Keratinocyte (primary cell): ENCODE results near the gene DDA1. TPM values are rescaled to one million over a fixed set of nuclear protein-coding genes. Genes with fewer than 3 reads are reported as not detected.

Experiments used
- DNase-seq: peaks from one replicate; pipeline ENCODE4 v3.0.0-alpha.2; 2011; ENCODE audit warnings: low read depth, missing footprints, low spot score
- FAIRE-seq: peaks from 2 replicates; lab custom pipeline; 2011; peaks lifted over from hg19 to GRCh38; lab: Jason Lieb, UNC
- H2AFZ ChIP-seq: 2 replicates; pipeline ENCODE4 v1.6.0; 2012; ENCODE audit warnings: low read length, control low read depth, inconsistent platforms; ENCODE audit not compliant: control insufficient read depth
- H3K27ac ChIP-seq: 2 replicates; pipeline ENCODE4 v1.5.1; 2011; ENCODE audit warnings: low read length; ENCODE audit not compliant: control insufficient read depth, insufficient read depth
- H3K27me3 ChIP-seq: 3 replicates; pipeline ENCODE4 v1.6.0; 2011; ENCODE audit warnings: low read length; ENCODE audit not compliant: control insufficient read depth, insufficient read depth; ENCODE audit errors: extremely low read depth
- H3K36me3 ChIP-seq, 2 experiments: 2 replicates in 1 of 2; 3 replicates in 1 of 2; pipeline ENCODE4 v1.5.1; 2011; ENCODE audit warnings: low read length in 2 of 2, mild to moderate bottlenecking in 1 of 2; ENCODE audit not compliant: control insufficient read depth in 2 of 2, insufficient read depth in 2 of 2; ENCODE audit errors: extremely low read depth in 1 of 2
- H3K4me1 ChIP-seq: 3 replicates; pipeline ENCODE4 v1.5.1; 2011; ENCODE audit warnings: low read length; ENCODE audit not compliant: control insufficient read depth, insufficient read depth; ENCODE audit errors: extremely low read depth
- H3K4me2 ChIP-seq: 3 replicates; pipeline ENCODE4 v1.6.0; 2011; ENCODE audit warnings: low read depth, low read length; ENCODE audit not compliant: control insufficient read depth, insufficient read depth; ENCODE audit errors: extremely low read depth
- H3K4me3 ChIP-seq, 3 experiments: fragments of 200-600 bp in 1 of 3; sonication (generic) in 1 of 3; 2 replicates in 2 of 3; 3 replicates in 1 of 3; pipeline ENCODE4 v1.5.1; 2011 to 2016; ENCODE audit warnings: low read length in 3 of 3, mild to moderate bottlenecking in 3 of 3, control low read depth in 2 of 3, inconsistent platforms in 1 of 3, low read depth in 1 of 3, mixed read lengths in 1 of 3, mixed run types in 1 of 3, moderate library complexity in 1 of 3; ENCODE audit not compliant: control insufficient read depth in 2 of 3, insufficient read depth in 2 of 3; ENCODE audit errors: extremely low read depth in 1 of 3
- H3K79me2 ChIP-seq: 2 replicates; pipeline ENCODE4 v1.6.0; 2012; ENCODE audit warnings: low read length; ENCODE audit not compliant: control insufficient read depth, insufficient read depth
- H3K9ac ChIP-seq: 3 replicates; pipeline ENCODE4 v1.6.0; 2011; ENCODE audit warnings: low read length; ENCODE audit not compliant: control insufficient read depth, insufficient read depth; ENCODE audit errors: extremely low read depth
- H3K9me1 ChIP-seq: 3 replicates; pipeline ENCODE4 v1.6.0; 2011; ENCODE audit warnings: low read length; ENCODE audit not compliant: control insufficient read depth, insufficient read depth; ENCODE audit errors: extremely low read depth
- H3K9me3 ChIP-seq: 2 replicates; pipeline ENCODE4 v1.5.1; 2012; ENCODE audit warnings: low read depth, low read length; ENCODE audit not compliant: control insufficient read depth
- H4K20me1 ChIP-seq: 3 replicates; pipeline ENCODE4 v1.6.0; 2011; ENCODE audit warnings: low read length; ENCODE audit not compliant: control insufficient read depth, insufficient read depth; ENCODE audit errors: extremely low read depth
- EZH2 ChIP-seq: IDR thresholded peaks from one replicate; pipeline ENCODE4 v1.6.1; 2012; ENCODE audit warnings: inconsistent platforms, mild to moderate bottlenecking, low read length, moderate library complexity
- dilution Hi-C: fragments of 300-500 bp; cut with MboI; formaldehyde crosslinking; loops from one replicate; pipeline ENCODE4 v1.7.0; 2020; ENCODE audit warnings: low sequenced_read_pairs; ENCODE audit not compliant: extremely low pct_ligation_motif_present
- polyA plus RNA-seq, 5 experiments: library from polyadenylated mRNA; depleted of rRNA in 3 of 5; stranded (reverse) in 3 of 5; stranded (forward) in 1 of 5; unstranded in 1 of 5; fragments of >200 nt; gene quantifications; 1 replicate in 1 of 5; 2 replicates in 3 of 5; 3 replicates in 1 of 5; pipeline versions ENCODE4 v1.2.1 to v1.2.3, GENCODE V29; 2011 to 2012; ENCODE audit warnings: missing spikeins in 2 of 5, low read depth in 1 of 5, low replicate concordance in 1 of 5
- TF ChIP-seq, protein P1 (sequence below), 3 experiments: IDR thresholded peaks in 1 of 3; conservative IDR thresholded peaks in 1 of 3; optimal IDR thresholded peaks in 1 of 3; 2 replicates in 2 of 3; 3 replicates in 1 of 3; pipeline versions ENCODE3 to v1.5.1; 2011; ENCODE audit warnings: low read length in 3 of 3, mild to moderate bottlenecking in 3 of 3, moderate library complexity in 2 of 3, control low read depth in 1 of 3, inconsistent platforms in 1 of 3; ENCODE audit not compliant: insufficient read depth in 2 of 3; ENCODE audit errors: extremely low read depth in 1 of 3

Gene DDA1
- polyA plus RNA-seq, 1 donor (not counting 4 experiments of a cell fraction or from before 2014, with no cell fraction given) = 59.4 TPM

DNA sequence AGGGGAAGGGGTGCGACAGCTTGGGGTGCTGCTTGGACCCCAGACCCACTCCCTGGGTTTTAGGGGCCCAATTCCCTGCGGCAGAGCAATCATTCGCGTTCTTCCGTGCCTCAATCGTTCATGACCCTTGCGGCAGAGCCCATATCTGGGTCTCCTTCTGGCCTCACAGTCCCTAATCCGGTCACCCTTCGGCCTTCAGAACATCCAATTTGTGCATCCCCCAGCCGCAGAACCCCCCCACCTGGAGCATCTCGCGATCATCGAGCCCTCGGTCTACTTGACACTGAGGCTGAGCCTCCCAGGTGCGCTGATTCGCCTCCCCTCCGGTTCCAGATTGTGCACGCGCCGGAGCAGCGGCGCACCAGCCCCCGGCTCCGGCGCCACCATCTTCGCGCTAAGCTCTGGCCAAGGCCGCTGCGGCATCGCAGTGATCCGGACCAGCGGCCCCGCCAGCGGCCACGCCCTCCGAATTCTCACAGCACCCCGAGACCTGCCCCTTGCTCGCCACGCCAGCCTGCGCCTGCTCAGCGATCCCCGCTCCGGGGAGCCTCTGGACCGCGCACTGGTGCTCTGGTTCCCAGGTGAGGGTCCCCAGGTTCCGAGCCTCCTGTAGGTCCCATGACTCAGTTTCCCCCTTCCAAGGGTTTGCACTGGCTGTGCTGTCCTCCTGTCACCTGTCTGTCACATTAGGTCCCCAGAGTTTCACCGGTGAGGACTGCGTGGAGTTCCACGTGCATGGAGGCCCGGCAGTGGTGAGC is 28.5 kb downstream of the DDA1 start:
- DNase-seq (no peak), FAIRE-seq (no peak)
- Histone ChIP-seq H2AFZ (peak overlapping the region; percentile 69), H3K9me3 (no peaks in the 10 kb centered on the region), H3K36me3 (peaks cover 0 to 9% of the 10 kb centered on the region in 2 experiments), H3K27me3 (no peaks in the 10 kb centered on the region), H4K20me1 (no peaks in the 10 kb centered on the region), H3K9ac (peak overlapping the region; percentile 92), H3K4me3 (peak overlapping the region; percentile 68 to 99 (median 80)), H3K27ac (peak overlapping the region; percentile 67), H3K4me2 (peak overlapping the region; percentile 98), H3K79me2 (peaks cover 5% of the 10 kb centered on the region), H3K4me1 (peaks cover 23% of the 10 kb centered on the region), H3K9me1 (no peaks in the 10 kb centered on the region)
- no peak for TF ChIP-seq EZH2
- TF ChIP-seq, protein P1, sequence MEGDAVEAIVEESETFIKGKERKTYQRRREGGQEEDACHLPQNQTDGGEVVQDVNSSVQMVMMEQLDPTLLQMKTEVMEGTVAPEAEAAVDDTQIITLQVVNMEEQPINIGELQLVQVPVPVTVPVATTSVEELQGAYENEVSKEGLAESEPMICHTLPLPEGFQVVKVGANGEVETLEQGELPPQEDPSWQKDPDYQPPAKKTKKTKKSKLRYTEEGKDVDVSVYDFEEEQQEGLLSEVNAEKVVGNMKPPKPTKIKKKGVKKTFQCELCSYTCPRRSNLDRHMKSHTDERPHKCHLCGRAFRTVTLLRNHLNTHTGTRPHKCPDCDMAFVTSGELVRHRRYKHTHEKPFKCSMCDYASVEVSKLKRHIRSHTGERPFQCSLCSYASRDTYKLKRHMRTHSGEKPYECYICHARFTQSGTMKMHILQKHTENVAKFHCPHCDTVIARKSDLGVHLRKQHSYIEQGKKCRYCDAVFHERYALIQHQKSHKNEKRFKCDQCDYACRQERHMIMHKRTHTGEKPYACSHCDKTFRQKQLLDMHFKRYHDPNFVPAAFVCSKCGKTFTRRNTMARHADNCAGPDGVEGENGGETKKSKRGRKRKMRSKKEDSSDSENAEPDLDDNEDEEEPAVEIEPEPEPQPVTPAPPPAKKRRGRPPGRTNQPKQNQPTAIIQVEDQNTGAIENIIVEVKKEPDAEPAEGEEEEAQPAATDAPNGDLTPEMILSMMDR (optimal IDR thresholded peaks at IDR 0.05 in 1 of 3, IDR thresholded peaks at IDR 0.05 in 1 of 3, conservative IDR thresholded peaks at IDR 0.05 in 1 of 3; ENCODE audit: extremely low read depth in 1 of 3, insufficient read depth in 2 of 3, low read length in 3 of 3) = no peak
- dilution Hi-C loops = no loop called here

DNA sequence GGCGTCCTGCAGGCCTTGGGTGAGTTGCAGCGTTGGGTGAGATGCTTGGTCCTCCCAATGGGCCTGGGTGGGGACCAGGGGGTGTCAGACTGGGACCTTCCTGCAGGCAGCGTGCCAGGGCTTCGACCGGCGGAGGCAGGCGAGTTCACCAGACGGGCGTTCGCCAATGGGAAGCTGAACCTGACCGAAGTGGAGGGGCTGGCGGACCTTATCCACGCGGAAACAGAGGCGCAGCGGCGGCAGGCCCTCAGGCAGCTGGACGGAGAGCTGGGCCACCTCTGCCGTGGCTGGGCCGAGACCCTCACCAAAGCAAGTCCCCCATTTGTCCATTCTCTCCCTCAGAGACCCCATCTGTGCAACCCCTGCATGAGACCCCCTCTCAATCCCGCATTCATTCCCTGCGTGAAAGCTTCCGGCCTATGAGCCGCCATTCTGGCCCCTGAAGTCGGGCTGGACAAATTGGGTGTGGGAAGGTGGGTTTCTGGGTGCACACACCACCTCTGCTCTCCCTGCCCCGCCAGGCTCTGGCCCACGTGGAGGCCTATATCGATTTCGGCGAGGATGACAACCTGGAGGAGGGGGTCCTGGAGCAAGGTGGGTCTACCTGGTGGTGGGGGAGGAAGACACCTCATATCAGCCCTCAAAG is 29.2 kb downstream of the DDA1 start:
- no peak for FAIRE-seq

More for the DNA sequence above, 29.2 kb downstream of the DDA1 start:
- no peak overlapping the region for H3K27ac ChIP-seq
- no peak overlapping the region for H2AFZ ChIP-seq
- peak overlapping the region; percentile 68 to 99 (median 80) for H3K4me3 ChIP-seq
- no peaks in the 10 kb centered on the region for H3K9me1 ChIP-seq
- TF ChIP-seq, protein P1 (optimal IDR thresholded peaks at IDR 0.05 in 1 of 3, IDR thresholded peaks at IDR 0.05 in 1 of 3, conservative IDR thresholded peaks at IDR 0.05 in 1 of 3; ENCODE audit: extremely low read depth in 1 of 3, insufficient read depth in 2 of 3, low read length in 3 of 3) = no peak
- no peak for TF ChIP-seq EZH2
- dilution Hi-C loops = no loop called here
- H4K20me1 ChIP-seq = no peaks in the 10 kb centered on the region
- no peaks in the 10 kb centered on the region for H3K9me3 ChIP-seq
- peak overlapping the region; percentile 92 for H3K9ac ChIP-seq
- H3K4me2 ChIP-seq = peak overlapping the region; percentile 98
- H3K79me2 ChIP-seq = peaks cover 5% of the 10 kb centered on the region
- peaks cover 23% of the 10 kb centered on the region for H3K4me1 ChIP-seq
- no peak for DNase-seq
- H3K27me3 ChIP-seq = no peaks in the 10 kb centered on the region
- peaks cover 0 to 9% of the 10 kb centered on the region in 2 experiments for H3K36me3 ChIP-seq
